WTC11 (cell line): ENCODE measurements around the gene KCNK17. TPM values are rescaled to one million over a fixed set of nuclear protein-coding genes. Genes with fewer than 3 reads are reported as not detected.

Experiments used
- ATAC-seq: fragments of 200-7000 bp; cut with Tn5 transposase; 2 replicates; pipeline ENCODE4 v1.10.0; 2021; ENCODE audit warnings: mild to moderate bottlenecking, moderate library complexity
- CTCF ChIA-PET: fragments of 300-600 bp; sonication (Branson Sonifier 250); formaldehyde crosslinking; loops from one replicate; lab custom pipeline; 2021; ENCODE audit warnings: antibody characterized with exemption; lab: Charles Lee
- POLR2A ChIA-PET: fragments of 350-600 bp; sonication (Branson Sonifier 250); formaldehyde crosslinking; loops from one replicate; lab custom pipeline; 2021; ENCODE audit warnings: antibody characterized with exemption; lab: Charles Lee
- DNase-seq: peaks from one replicate; pipeline ENCODE4 v3.0.0; 2021; ENCODE audit warnings: low spot score
- H3K27ac Mint-ChIP-seq: 2 replicates; pipeline ENCODE4 v1.8.0; 2021; ENCODE audit warnings: mixed read lengths
- H3K27me3 Mint-ChIP-seq: 2 replicates; pipeline ENCODE4 v1.8.0; 2021; ENCODE audit warnings: low read depth, mild to moderate bottlenecking, moderate library complexity, mixed read lengths
- H3K36me3 Mint-ChIP-seq: 2 replicates; pipeline ENCODE4 v1.8.0; 2021; ENCODE audit warnings: mixed read lengths
- H3K4me1 Mint-ChIP-seq: 2 replicates; pipeline ENCODE4 v1.8.0; 2022; ENCODE audit warnings: mixed read lengths
- H3K4me3 Mint-ChIP-seq: 2 replicates; pipeline ENCODE4 v1.8.0; 2021; ENCODE audit warnings: mild to moderate bottlenecking, moderate library complexity, mixed read lengths
- H3K9me3 Mint-ChIP-seq: 2 replicates; pipeline ENCODE4 v1.8.0; 2021; ENCODE audit warnings: mixed read lengths
- ARID4B ChIP-seq: sonication (generic); formaldehyde crosslinking; IDR thresholded peaks from 2 replicates; pipeline ENCODE4 v1.8.0; 2023; ENCODE audit warnings: missing genetic modification reagents, mild to moderate bottlenecking, borderline replicate concordance
- ERG ChIP-seq: fragments of 250-450 bp; sonication (Bioruptor Pico); IDR thresholded peaks from 2 replicates; pipeline ENCODE4 v1.8.0; 2021; ENCODE audit warnings: mild to moderate bottlenecking
- JAZF1 ChIP-seq: fragments of 250-450 bp; sonication (Bioruptor Pico); IDR thresholded peaks from 2 replicates; pipeline ENCODE4 v1.9.0; 2021; ENCODE audit warnings: moderate library complexity, mild to moderate bottlenecking, inconsistent platforms
- MXD4 ChIP-seq: fragments of 250-450 bp; sonication (Bioruptor Pico); IDR thresholded peaks from 2 replicates; pipeline ENCODE4 v1.8.0; 2021; ENCODE audit warnings: mild to moderate bottlenecking, moderate library complexity, borderline replicate concordance
- NR2C2 ChIP-seq: sonication (generic); formaldehyde crosslinking; IDR thresholded peaks from 2 replicates; pipeline ENCODE4 v1.8.0; 2022; ENCODE audit warnings: mild to moderate bottlenecking, missing genetic modification reagents
- PRRX2 ChIP-seq: fragments of 250-450 bp; sonication (Bioruptor Pico); IDR thresholded peaks from 2 replicates; pipeline ENCODE4 v1.8.0; 2021; ENCODE audit warnings: mild to moderate bottlenecking
- SOX15 ChIP-seq: fragments of 250-450 bp; sonication (Bioruptor Pico); IDR thresholded peaks from 2 replicates; pipeline ENCODE4 v1.9.0; 2021; ENCODE audit warnings: mild to moderate bottlenecking
- SP1 ChIP-seq: sonication (generic); formaldehyde crosslinking; conservative IDR thresholded peaks from 2 replicates; pipeline ENCODE4 v1.8.1; 2022; ENCODE audit warnings: missing genetic modification reagents
- TCF7 ChIP-seq: sonication (generic); formaldehyde crosslinking; IDR thresholded peaks from 2 replicates; pipeline ENCODE4 v1.8.0; 2022; ENCODE audit warnings: mild to moderate bottlenecking, low read depth, missing genetic modification reagents, moderate library complexity
- total RNA-seq: library from RNA; stranded (reverse); gene quantifications from 3 replicates; pipeline ENCODE4 v1.2.3, GENCODE V29; 2021
- TF ChIP-seq, protein P1 (sequence below): sonication (generic); formaldehyde crosslinking; IDR thresholded peaks from 2 replicates; pipeline ENCODE4 v1.8.1; 2022; ENCODE audit warnings: low read depth, mild to moderate bottlenecking, moderate library complexity, missing genetic modification reagents, borderline replicate concordance
- TF ChIP-seq, protein P2 (sequence below): fragments of 250-450 bp; sonication (Bioruptor Pico); IDR thresholded peaks from 2 replicates; pipeline ENCODE4 v1.9.0; 2021; ENCODE audit warnings: mild to moderate bottlenecking
- TF ChIP-seq, protein P3 (sequence below): sonication (generic); formaldehyde crosslinking; IDR thresholded peaks from 2 replicates; pipeline ENCODE4 v1.8.0; 2022; ENCODE audit warnings: mild to moderate bottlenecking, missing genetic modification reagents
- TF ChIP-seq, protein P4 (sequence below): sonication (generic); formaldehyde crosslinking; IDR thresholded peaks from 2 replicates; pipeline ENCODE4 v1.8.1; 2022; ENCODE audit warnings: mild to moderate bottlenecking, missing genetic modification reagents, moderate library complexity, borderline replicate concordance
- TF ChIP-seq, protein P5 (sequence below): fragments of 250-450 bp; sonication (Bioruptor Pico); IDR thresholded peaks from 2 replicates; pipeline ENCODE4 v1.9.0; 2021; ENCODE audit warnings: mild to moderate bottlenecking

The KCNK17 gene
- total RNA-seq, 1 experiment from 2014 or later: 2.1 TPM

DNA sequence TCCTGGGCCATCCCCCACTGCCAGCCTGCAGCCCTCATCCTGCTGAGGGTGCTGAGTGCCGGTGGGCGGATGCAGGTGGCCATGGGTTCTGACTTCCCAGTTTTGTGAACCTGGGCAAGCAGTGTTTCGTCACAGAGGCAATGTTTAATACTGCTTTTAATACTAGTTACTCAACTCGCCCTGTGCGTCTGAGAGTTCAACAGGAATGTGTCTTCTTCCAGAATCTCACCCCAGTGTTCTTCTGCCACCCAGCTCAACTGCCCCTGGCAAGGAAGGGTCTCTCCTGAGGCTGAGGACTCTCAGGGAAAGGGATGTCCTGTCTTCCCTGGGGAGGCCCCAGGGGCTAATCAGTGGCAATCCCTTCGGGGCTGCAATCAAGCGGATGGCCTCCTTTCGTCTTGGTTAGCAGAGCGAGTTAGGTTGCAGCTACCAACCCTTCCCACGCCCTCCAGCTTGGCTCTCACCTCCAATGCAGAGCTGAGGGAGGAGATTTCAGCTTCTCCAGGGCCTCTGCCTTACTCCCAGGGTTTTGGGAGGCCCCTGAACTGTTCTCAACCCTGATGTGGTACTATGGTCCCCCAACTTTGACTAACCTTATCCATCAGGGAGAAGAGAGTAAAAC is 6.3 kb upstream of the KCNK17 start:
- H3K36me3 Mint-ChIP-seq: no peaks in the 10 kb centered on the region
- TF ChIP-seq SP1: no peak
- TF ChIP-seq NR2C2 (CRISPR knock-in tag): no peak
- TF ChIP-seq, protein P1, sequence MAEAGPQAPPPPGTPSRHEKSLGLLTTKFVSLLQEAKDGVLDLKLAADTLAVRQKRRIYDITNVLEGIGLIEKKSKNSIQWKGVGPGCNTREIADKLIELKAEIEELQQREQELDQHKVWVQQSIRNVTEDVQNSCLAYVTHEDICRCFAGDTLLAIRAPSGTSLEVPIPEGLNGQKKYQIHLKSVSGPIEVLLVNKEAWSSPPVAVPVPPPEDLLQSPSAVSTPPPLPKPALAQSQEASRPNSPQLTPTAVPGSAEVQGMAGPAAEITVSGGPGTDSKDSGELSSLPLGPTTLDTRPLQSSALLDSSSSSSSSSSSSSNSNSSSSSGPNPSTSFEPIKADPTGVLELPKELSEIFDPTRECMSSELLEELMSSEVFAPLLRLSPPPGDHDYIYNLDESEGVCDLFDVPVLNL (CRISPR knock-in tag): no peak
- no peak for TF ChIP-seq PRRX2 (CRISPR knock-in tag)
- TF ChIP-seq ARID4B (CRISPR knock-in tag): no peak
- TF ChIP-seq MXD4 (CRISPR knock-in tag): no peak
- no peak for TF ChIP-seq TCF7
- no peak for TF ChIP-seq SOX15 (CRISPR knock-in tag)
- peaks cover 34% of the 10 kb centered on the region for H3K27me3 Mint-ChIP-seq
- H3K4me3 Mint-ChIP-seq: no peak overlapping the region
- ATAC-seq: no peak
- CTCF ChIA-PET: interaction anchor here (1.0 to 1.6 kb wide), 2 partner anchors 218 to 232 kb away, joined by 3 to 6 read pairs; no protein-coding TSS in a partner anchor
- DNase-seq: no peak
- peaks cover 2% of the 10 kb centered on the region; the same call in 1 of the 2 replicates for H3K4me1 Mint-ChIP-seq
- H3K27ac Mint-ChIP-seq: no peak overlapping the region
- H3K9me3 Mint-ChIP-seq: peaks cover 7% of the 10 kb centered on the region
- POLR2A ChIA-PET: no interaction called here

DNA sequence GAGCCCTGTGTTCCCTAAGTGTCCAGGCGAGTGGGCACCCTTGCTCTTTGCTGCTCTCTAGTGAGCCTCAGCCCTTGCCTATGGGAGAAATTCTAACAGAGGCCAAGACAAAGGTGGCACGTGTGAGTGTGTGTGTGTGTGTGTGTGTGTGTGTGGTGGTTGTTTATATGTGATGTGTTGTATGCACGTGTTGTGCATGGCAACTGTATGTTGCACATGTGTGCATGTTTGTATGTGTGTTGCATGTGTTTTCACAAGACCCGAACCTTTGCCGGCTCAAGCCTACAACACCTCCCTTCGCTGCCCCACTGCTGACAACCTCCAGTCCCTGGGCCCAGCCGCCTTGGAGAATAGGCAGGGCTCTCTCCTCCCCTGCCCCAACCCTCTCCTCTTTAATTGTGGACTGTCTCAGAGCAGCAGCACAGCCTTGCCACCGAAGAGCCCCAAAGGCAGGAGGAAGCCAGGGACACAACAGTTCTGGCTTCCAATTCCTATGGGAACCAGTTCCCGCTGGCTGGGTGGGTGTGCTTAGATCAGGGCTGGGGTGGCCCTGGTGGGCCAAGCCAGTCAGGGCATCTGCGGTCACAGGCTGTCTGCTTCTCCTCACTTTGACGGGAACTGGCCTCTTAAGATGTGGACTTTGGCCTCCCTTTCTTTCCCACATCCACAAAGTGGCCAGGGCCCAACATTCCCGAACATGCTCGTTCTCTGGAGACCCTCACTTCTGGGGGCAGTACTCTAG is 5.6 kb upstream of the KCNK17 start:
- Mint-ChIP-seq H3K27ac (no peak overlapping the region), H3K4me3 (no peak overlapping the region), H3K4me1 (peaks cover 2% of the 10 kb centered on the region; the same call in 1 of the 2 replicates), H3K36me3 (no peaks in the 10 kb centered on the region), H3K9me3 (peaks cover 7% of the 10 kb centered on the region), H3K27me3 (peaks cover 40% of the 10 kb centered on the region)
- ChIA-PET CTCF (interaction anchor here (1.0 to 1.6 kb wide), 2 partner anchors 29 to 232 kb away, joined by 3 to 6 read pairs; no protein-coding TSS in a partner anchor), POLR2A (no interaction called here)
- DNase-seq (no peak), ATAC-seq (no peak; the same call in 1 of the 2 replicates)
- TF ChIP-seq, protein P2, sequence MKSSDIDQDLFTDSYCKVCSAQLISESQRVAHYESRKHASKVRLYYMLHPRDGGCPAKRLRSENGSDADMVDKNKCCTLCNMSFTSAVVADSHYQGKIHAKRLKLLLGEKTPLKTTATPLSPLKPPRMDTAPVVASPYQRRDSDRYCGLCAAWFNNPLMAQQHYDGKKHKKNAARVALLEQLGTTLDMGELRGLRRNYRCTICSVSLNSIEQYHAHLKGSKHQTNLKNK (CRISPR knock-in tag): no peak
- TF ChIP-seq, protein P1 (CRISPR knock-in tag): no peak
- TF ChIP-seq, protein P3, sequence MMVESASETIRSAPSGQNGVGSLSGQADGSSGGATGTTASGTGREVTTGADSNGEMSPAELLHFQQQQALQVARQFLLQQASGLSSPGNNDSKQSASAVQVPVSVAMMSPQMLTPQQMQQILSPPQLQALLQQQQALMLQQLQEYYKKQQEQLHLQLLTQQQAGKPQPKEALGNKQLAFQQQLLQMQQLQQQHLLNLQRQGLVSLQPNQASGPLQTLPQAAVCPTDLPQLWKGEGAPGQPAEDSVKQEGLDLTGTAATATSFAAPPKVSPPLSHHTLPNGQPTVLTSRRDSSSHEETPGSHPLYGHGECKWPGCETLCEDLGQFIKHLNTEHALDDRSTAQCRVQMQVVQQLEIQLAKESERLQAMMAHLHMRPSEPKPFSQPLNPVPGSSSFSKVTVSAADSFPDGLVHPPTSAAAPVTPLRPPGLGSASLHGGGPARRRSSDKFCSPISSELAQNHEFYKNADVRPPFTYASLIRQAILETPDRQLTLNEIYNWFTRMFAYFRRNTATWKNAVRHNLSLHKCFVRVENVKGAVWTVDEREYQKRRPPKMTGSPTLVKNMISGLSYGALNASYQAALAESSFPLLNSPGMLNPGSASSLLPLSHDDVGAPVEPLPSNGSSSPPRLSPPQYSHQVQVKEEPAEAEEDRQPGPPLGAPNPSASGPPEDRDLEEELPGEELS (CRISPR knock-in tag): no peak
- TF ChIP-seq, protein P4, sequence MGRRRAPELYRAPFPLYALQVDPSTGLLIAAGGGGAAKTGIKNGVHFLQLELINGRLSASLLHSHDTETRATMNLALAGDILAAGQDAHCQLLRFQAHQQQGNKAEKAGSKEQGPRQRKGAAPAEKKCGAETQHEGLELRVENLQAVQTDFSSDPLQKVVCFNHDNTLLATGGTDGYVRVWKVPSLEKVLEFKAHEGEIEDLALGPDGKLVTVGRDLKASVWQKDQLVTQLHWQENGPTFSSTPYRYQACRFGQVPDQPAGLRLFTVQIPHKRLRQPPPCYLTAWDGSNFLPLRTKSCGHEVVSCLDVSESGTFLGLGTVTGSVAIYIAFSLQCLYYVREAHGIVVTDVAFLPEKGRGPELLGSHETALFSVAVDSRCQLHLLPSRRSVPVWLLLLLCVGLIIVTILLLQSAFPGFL (CRISPR knock-in tag): no peak
- TF ChIP-seq, protein P5, sequence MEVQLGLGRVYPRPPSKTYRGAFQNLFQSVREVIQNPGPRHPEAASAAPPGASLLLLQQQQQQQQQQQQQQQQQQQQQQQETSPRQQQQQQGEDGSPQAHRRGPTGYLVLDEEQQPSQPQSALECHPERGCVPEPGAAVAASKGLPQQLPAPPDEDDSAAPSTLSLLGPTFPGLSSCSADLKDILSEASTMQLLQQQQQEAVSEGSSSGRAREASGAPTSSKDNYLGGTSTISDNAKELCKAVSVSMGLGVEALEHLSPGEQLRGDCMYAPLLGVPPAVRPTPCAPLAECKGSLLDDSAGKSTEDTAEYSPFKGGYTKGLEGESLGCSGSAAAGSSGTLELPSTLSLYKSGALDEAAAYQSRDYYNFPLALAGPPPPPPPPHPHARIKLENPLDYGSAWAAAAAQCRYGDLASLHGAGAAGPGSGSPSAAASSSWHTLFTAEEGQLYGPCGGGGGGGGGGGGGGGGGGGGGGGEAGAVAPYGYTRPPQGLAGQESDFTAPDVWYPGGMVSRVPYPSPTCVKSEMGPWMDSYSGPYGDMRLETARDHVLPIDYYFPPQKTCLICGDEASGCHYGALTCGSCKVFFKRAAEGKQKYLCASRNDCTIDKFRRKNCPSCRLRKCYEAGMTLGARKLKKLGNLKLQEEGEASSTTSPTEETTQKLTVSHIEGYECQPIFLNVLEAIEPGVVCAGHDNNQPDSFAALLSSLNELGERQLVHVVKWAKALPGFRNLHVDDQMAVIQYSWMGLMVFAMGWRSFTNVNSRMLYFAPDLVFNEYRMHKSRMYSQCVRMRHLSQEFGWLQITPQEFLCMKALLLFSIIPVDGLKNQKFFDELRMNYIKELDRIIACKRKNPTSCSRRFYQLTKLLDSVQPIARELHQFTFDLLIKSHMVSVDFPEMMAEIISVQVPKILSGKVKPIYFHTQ (CRISPR knock-in tag): no peak
- no peak for TF ChIP-seq ERG (CRISPR knock-in tag)
- TF ChIP-seq JAZF1: no peak
